ENCODE results near the gene GAST.
A peak's percentile ranks its signal among the peaks of the same experiment; 100 is the strongest.
"Not testable (repeated sequence)": the region's sequence is repeated elsewhere in the genome, so short reads cannot be mapped to it uniquely, and the experiment has no call there.

The GAST gene

GRCh38 chr17:41666708-41667279 is 45.3 kb upstream of the GAST start:
- no peaks in the 10 kb centered on the region for H3K36me3 ChIP-seq (replicated peaks; ENCODE audit: low read depth, low read length)
- H4K20me1 ChIP-seq (ENCODE audit: insufficient read depth, low read length) = no peaks in the 10 kb centered on the region
- peak overlapping the region; percentile 99 for H3K27ac ChIP-seq (ENCODE audit: low read length)
- peaks cover 10% of the 10 kb centered on the region; the same call in 1 of the 2 replicates for H3K27me3 ChIP-seq (ENCODE audit: low read depth, low read length)
- TF ChIP-seq EZH2phosphoT487 (IDR thresholded peaks at IDR 0.05; ENCODE audit: low read depth) = no peak
- TF ChIP-seq CTCF (IDR thresholded peaks at IDR 0.05; ENCODE audit: low read depth, low read length) = peak; percentile 87
- H3K4me2 ChIP-seq (ENCODE audit: low read length) = peak overlapping the region; percentile 84
- no peaks in the 10 kb centered on the region for H3K9me3 ChIP-seq (ENCODE audit: insufficient read depth, low read length)
- H3K79me2 ChIP-seq (ENCODE audit: low read length) = no peaks in the 10 kb centered on the region
- peak overlapping the region; percentile 98 for H3K4me3 ChIP-seq (ENCODE audit: low read length)
- peaks cover 50% of the 10 kb centered on the region for H3K4me1 ChIP-seq (ENCODE audit: low read length)
- H2AFZ ChIP-seq (ENCODE audit: low read depth, low read length) = peak overlapping the region; percentile 25
- H3K9ac ChIP-seq (ENCODE audit: low read length) = peak overlapping the region; percentile 84

GRCh38 chr17:41667280-41668041 is 44.7 kb upstream of the GAST start:
- Histone ChIP-seq H3K9ac (ENCODE audit: low read length) (peak overlapping the region; percentile 84), H3K4me3 (ENCODE audit: low read length) (peak overlapping the region; percentile 98), H3K4me1 (ENCODE audit: low read length) (peaks cover 57% of the 10 kb centered on the region), H3K36me3 (replicated peaks; ENCODE audit: low read depth, low read length) (no peaks in the 10 kb centered on the region), H3K27me3 (ENCODE audit: low read depth, low read length) (peaks cover 10% of the 10 kb centered on the region; the same call in 1 of the 2 replicates), H2AFZ (ENCODE audit: low read depth, low read length) (peak overlapping the region; percentile 25), H3K27ac (ENCODE audit: low read length) (peak overlapping the region; percentile 99), H3K9me3 (ENCODE audit: insufficient read depth, low read length) (no peaks in the 10 kb centered on the region), H3K4me2 (ENCODE audit: low read length) (peak overlapping the region; percentile 84), H3K79me2 (ENCODE audit: low read length) (no peaks in the 10 kb centered on the region), H4K20me1 (ENCODE audit: insufficient read depth, low read length) (no peaks in the 10 kb centered on the region)
- TF ChIP-seq EZH2phosphoT487 (IDR thresholded peaks at IDR 0.05; ENCODE audit: low read depth) = no peak
- no peak for TF ChIP-seq CTCF (IDR thresholded peaks at IDR 0.05; ENCODE audit: low read depth, low read length)

GRCh38 chr17:41672153-41672552 is 40.0 kb upstream of the GAST start:
- no peaks in the 10 kb centered on the region for H3K27me3 ChIP-seq (ENCODE audit: low read depth, low read length)
- no peaks in the 10 kb centered on the region for H3K36me3 ChIP-seq (replicated peaks; ENCODE audit: low read depth, low read length)
- peaks cover 80% of the 10 kb centered on the region for H3K4me1 ChIP-seq (ENCODE audit: low read length)
- peak overlapping the region; percentile 24; the same call in 1 of the 2 replicates for H3K9ac ChIP-seq (ENCODE audit: low read length)
- TF ChIP-seq CTCF (IDR thresholded peaks at IDR 0.05; ENCODE audit: low read depth, low read length) = no peak
- no peak for TF ChIP-seq EZH2phosphoT487 (IDR thresholded peaks at IDR 0.05; ENCODE audit: low read depth)
- 0 out of 2 replicates have a peak overlapping the region, but pooled peaks have one; percentile 22 for H3K4me3 ChIP-seq (ENCODE audit: low read length)
- no peaks in the 10 kb centered on the region for H3K9me3 ChIP-seq (ENCODE audit: insufficient read depth, low read length)
- H2AFZ ChIP-seq (ENCODE audit: low read depth, low read length) = peak overlapping the region; percentile 62
- no peaks in the 10 kb centered on the region for H3K79me2 ChIP-seq (ENCODE audit: low read length)
- H4K20me1 ChIP-seq (ENCODE audit: insufficient read depth, low read length) = no peaks in the 10 kb centered on the region
- H3K4me2 ChIP-seq (ENCODE audit: low read length) = peak overlapping the region; percentile 9; the same call in 1 of the 2 replicates
- peak overlapping the region; percentile 44 for H3K27ac ChIP-seq (ENCODE audit: low read length)

GRCh38 chr17:41675157-41676057 is 36.7 kb upstream of the GAST start:
- Histone ChIP-seq H3K4me2 (ENCODE audit: low read length) (peak overlapping the region; percentile 94), H2AFZ (ENCODE audit: low read depth, low read length) (peak overlapping the region; percentile 74), H3K9ac (ENCODE audit: low read length) (peak overlapping the region; percentile 76), H3K27ac (ENCODE audit: low read length) (peak overlapping the region; percentile 91), H3K4me3 (ENCODE audit: low read length) (peak overlapping the region; percentile 71), H3K4me1 (ENCODE audit: low read length) (peaks cover 68% of the 10 kb centered on the region)
- not testable (repeated sequence) for H4K20me1 ChIP-seq (ENCODE audit: insufficient read depth, low read length); H3K27me3 ChIP-seq (ENCODE audit: low read depth, low read length); H3K9me3 ChIP-seq (ENCODE audit: insufficient read depth, low read length); H3K36me3 ChIP-seq (replicated peaks; ENCODE audit: low read depth, low read length); H3K79me2 ChIP-seq (ENCODE audit: low read length)
